D721Med (cell line): Measurements from ENCODE around the gene SLC5A10.

Experiments
- DNase-seq: peaks from one replicate; pipeline ENCODE4 v3.0.0; 2011; ENCODE audit warnings: low spot score; ENCODE audit not compliant: insufficient read length
- FAIRE-seq: peaks from 2 replicates; lab custom pipeline; 2011; peaks lifted over from hg19 to GRCh38; lab: Jason Lieb, UNC
- CTCF ChIP-seq: IDR thresholded peaks from 2 replicates; pipeline ENCODE4 v1.5.1; 2012; ENCODE audit warnings: mild to moderate bottlenecking, control low read depth; ENCODE audit not compliant: insufficient read depth; ENCODE audit errors: missing control alignments

The SLC5A10 gene

GRCh38 chr17:18988546-18989173 is 36.7 kb downstream of the SLC5A10 start:
- FAIRE-seq (no peak), DNase-seq (no peak)
- TF ChIP-seq CTCF = no peak

- no peak for TF ChIP-seq CTCF
- no peak for FAIRE-seq
- DNase-seq = no peak
These were observed 38.4 kb downstream of the SLC5A10 start for GRCh38 chr17:18990331-18990730.

GRCh38 chr17:18991531-18992315 is 39.8 kb downstream of the SLC5A10 start:
- no peak for FAIRE-seq
- no peak for TF ChIP-seq CTCF
- no peak for DNase-seq

- no peak for TF ChIP-seq CTCF
- DNase-seq (no peak), FAIRE-seq (no peak)
These were observed 40.6 kb downstream of the SLC5A10 start for GRCh38 chr17:18992454-18993130.

- FAIRE-seq (no peak), DNase-seq (no peak)
- TF ChIP-seq CTCF = no peak
These were observed 42.1 kb downstream of the SLC5A10 start for GRCh38 chr17:18993905-18994526.

- no peak for DNase-seq
- TF ChIP-seq CTCF = no peak
- FAIRE-seq = no peak
These were observed 42.7 kb downstream of the SLC5A10 start for GRCh38 chr17:18994631-18995030.
